IMR-90 (cell line): ENCODE data around the gene HS3ST6.

Source experiments
- FOS ChIP-seq: fragments of 150-350 bp; IDR thresholded peaks from 2 replicates; pipeline ENCODE4 v1.6.1; 2016; ENCODE audit warnings: low read depth, low read length
- SMC3 ChIP-seq: fragments of 150-350 bp; IDR thresholded peaks from 2 replicates; pipeline ENCODE4 v1.6.1; 2016; ENCODE audit warnings: low read depth, mild to moderate bottlenecking, antibody characterized with exemption, low read length, moderate library complexity
- TF ChIP-seq, protein P1 (sequence below): conservative IDR thresholded peaks from 2 replicates; pipeline ENCODE4 v1.5.1; 2012; ENCODE audit warnings: mild to moderate bottlenecking, low read depth, low read length, improper control_type of control experiment
- TF ChIP-seq, protein P2 (sequence below): fragments of 150-350 bp; IDR thresholded peaks from 2 replicates; pipeline ENCODE4 v1.6.1; 2017; ENCODE audit warnings: mild to moderate bottlenecking, antibody characterized with exemption, low read length, low read depth

DNA sequence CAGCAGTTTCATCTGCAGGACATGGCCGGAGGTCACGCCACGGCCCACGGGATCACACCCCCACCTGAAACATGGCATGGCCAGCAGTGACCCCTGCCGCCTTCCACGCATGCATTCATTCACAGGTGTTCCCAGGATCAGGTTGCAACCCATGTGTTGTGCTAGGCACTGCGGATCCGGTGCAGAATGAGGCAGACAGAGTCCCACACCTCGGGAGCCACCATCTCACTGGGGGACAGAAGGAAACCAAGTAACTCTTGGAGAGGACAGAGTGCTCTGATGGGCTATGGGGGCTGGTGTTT, 29.1 kb upstream of the HS3ST6 start:
- TF ChIP-seq, protein P1, sequence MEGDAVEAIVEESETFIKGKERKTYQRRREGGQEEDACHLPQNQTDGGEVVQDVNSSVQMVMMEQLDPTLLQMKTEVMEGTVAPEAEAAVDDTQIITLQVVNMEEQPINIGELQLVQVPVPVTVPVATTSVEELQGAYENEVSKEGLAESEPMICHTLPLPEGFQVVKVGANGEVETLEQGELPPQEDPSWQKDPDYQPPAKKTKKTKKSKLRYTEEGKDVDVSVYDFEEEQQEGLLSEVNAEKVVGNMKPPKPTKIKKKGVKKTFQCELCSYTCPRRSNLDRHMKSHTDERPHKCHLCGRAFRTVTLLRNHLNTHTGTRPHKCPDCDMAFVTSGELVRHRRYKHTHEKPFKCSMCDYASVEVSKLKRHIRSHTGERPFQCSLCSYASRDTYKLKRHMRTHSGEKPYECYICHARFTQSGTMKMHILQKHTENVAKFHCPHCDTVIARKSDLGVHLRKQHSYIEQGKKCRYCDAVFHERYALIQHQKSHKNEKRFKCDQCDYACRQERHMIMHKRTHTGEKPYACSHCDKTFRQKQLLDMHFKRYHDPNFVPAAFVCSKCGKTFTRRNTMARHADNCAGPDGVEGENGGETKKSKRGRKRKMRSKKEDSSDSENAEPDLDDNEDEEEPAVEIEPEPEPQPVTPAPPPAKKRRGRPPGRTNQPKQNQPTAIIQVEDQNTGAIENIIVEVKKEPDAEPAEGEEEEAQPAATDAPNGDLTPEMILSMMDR: no peak
- TF ChIP-seq SMC3: no peak
- TF ChIP-seq, protein P2, sequence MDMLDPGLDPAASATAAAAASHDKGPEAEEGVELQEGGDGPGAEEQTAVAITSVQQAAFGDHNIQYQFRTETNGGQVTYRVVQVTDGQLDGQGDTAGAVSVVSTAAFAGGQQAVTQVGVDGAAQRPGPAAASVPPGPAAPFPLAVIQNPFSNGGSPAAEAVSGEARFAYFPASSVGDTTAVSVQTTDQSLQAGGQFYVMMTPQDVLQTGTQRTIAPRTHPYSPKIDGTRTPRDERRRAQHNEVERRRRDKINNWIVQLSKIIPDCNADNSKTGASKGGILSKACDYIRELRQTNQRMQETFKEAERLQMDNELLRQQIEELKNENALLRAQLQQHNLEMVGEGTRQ: no peak
- TF ChIP-seq FOS: no peak
